Measurements from ENCODE around the gene S100A4. TPM values are rescaled to one million over a fixed set of nuclear protein-coding genes. Genes with fewer than 3 reads are reported as not detected.

S100A4 gene
- total RNA-seq, 1 donor from 2014 or later: 69.3 TPM

- H3K27ac Mint-ChIP-seq (ENCODE audit: unreplicated experiment): peak overlapping the region; percentile 38
- Histone ChIP-seq H3K27me3 (ENCODE audit: insufficient read depth, low read length) (no peaks in the 10 kb centered on the region), H3K4me3 (ENCODE audit: insufficient read depth, low read depth, low read length) (no peak overlapping the region), H3K4me2 (ENCODE audit: low read length) (peak overlapping the region; percentile 74), H3K79me2 (ENCODE audit: insufficient read depth, low read length) (no peaks in the 10 kb centered on the region), H3K9me3 (ENCODE audit: insufficient read depth, low read depth, low read length) (no peaks in the 10 kb centered on the region), H3K36me3 (ENCODE audit: insufficient read depth, low read length) (no peaks in the 10 kb centered on the region), H3K27ac (ENCODE audit: low read depth, low read length) (peak overlapping the region; percentile 91), H3K4me1 (ENCODE audit: insufficient read depth, low read length) (peaks cover 28% of the 10 kb centered on the region), H3K9ac (ENCODE audit: low read length) (peak overlapping the region; percentile 75), H2AFZ (ENCODE audit: low read depth, low read length) (no peak overlapping the region), H4K20me1 (ENCODE audit: insufficient read depth, low read length) (no peaks in the 10 kb centered on the region)
- TF ChIP-seq EZH2 (IDR thresholded peaks at IDR 0.05; ENCODE audit: insufficient read depth, low read length) (no peak), CTCF (IDR thresholded peaks at IDR 0.05; ENCODE audit: insufficient read depth, low read depth, low read length) (no peak)
- peaks cover 2% of the 10 kb centered on the region for H3K9me3 Mint-ChIP-seq (ENCODE audit: unreplicated experiment)
- peaks cover 19% of the 10 kb centered on the region for H3K4me1 Mint-ChIP-seq (ENCODE audit: low read depth, unreplicated experiment)
- H3K36me3 Mint-ChIP-seq (ENCODE audit: low read depth, unreplicated experiment): peaks cover 1% of the 10 kb centered on the region
- H3K27me3 Mint-ChIP-seq (ENCODE audit: low read depth, unreplicated experiment): no peaks in the 10 kb centered on the region
- DNase-seq (ENCODE audit: low read depth): peak; percentile 29
- FAIRE-seq: no peak
- no peak overlapping the region for H3K4me3 Mint-ChIP-seq (ENCODE audit: unreplicated experiment)
Observed at GRCh38 chr1:153573351-153573750, 27.7 kb upstream of the S100A4 start.

- Histone ChIP-seq H3K79me2 (ENCODE audit: insufficient read depth, low read length) (no peaks in the 10 kb centered on the region), H3K36me3 (ENCODE audit: insufficient read depth, low read length) (no peaks in the 10 kb centered on the region), H3K9me3 (ENCODE audit: insufficient read depth, low read depth, low read length) (no peaks in the 10 kb centered on the region), H2AFZ (ENCODE audit: low read depth, low read length) (peak overlapping the region; percentile 70), H3K27ac (ENCODE audit: low read depth, low read length) (peak overlapping the region; percentile 91), H3K9ac (ENCODE audit: low read length) (peak overlapping the region; percentile 75), H3K4me1 (ENCODE audit: insufficient read depth, low read length) (peaks cover 35% of the 10 kb centered on the region), H3K4me2 (ENCODE audit: low read length) (peak overlapping the region; percentile 74), H3K4me3 (ENCODE audit: insufficient read depth, low read depth, low read length) (peak overlapping the region; percentile 16), H4K20me1 (ENCODE audit: insufficient read depth, low read length) (no peaks in the 10 kb centered on the region), H3K27me3 (ENCODE audit: insufficient read depth, low read length) (no peaks in the 10 kb centered on the region)
- peaks cover 1% of the 10 kb centered on the region for H3K36me3 Mint-ChIP-seq (ENCODE audit: low read depth, unreplicated experiment)
- no peak overlapping the region for H3K4me3 Mint-ChIP-seq (ENCODE audit: unreplicated experiment)
- peaks cover 21% of the 10 kb centered on the region for H3K4me1 Mint-ChIP-seq (ENCODE audit: low read depth, unreplicated experiment)
- TF ChIP-seq CTCF (IDR thresholded peaks at IDR 0.05; ENCODE audit: insufficient read depth, low read depth, low read length): peak; percentile 80
- TF ChIP-seq EZH2 (IDR thresholded peaks at IDR 0.05; ENCODE audit: insufficient read depth, low read length): no peak
- peak; percentile 71 for DNase-seq (ENCODE audit: low read depth)
- no peak for FAIRE-seq
- peaks cover 2% of the 10 kb centered on the region for H3K9me3 Mint-ChIP-seq (ENCODE audit: unreplicated experiment)
- peak overlapping the region; percentile 85 for H3K27ac Mint-ChIP-seq (ENCODE audit: unreplicated experiment)
- no peaks in the 10 kb centered on the region for H3K27me3 Mint-ChIP-seq (ENCODE audit: low read depth, unreplicated experiment)
Observed at GRCh38 chr1:153572569-153573015, 27.0 kb upstream of the S100A4 start.

GRCh38 chr1:153571706-153572105 is 26.1 kb upstream of the S100A4 start:
- peak overlapping the region; percentile 91 for H3K27ac ChIP-seq (ENCODE audit: low read depth, low read length)
- H3K27me3 Mint-ChIP-seq (ENCODE audit: low read depth, unreplicated experiment): no peaks in the 10 kb centered on the region
- TF ChIP-seq CTCF (IDR thresholded peaks at IDR 0.05; ENCODE audit: insufficient read depth, low read depth, low read length): no peak
- H3K4me2 ChIP-seq (ENCODE audit: low read length): peak overlapping the region; percentile 74
- FAIRE-seq: no peak
- no peak overlapping the region for H3K4me3 Mint-ChIP-seq (ENCODE audit: unreplicated experiment)
- H2AFZ ChIP-seq (ENCODE audit: low read depth, low read length): peak overlapping the region; percentile 42
- H3K9me3 Mint-ChIP-seq (ENCODE audit: unreplicated experiment): peaks cover 2% of the 10 kb centered on the region
- H4K20me1 ChIP-seq (ENCODE audit: insufficient read depth, low read length): no peaks in the 10 kb centered on the region
- H3K9ac ChIP-seq (ENCODE audit: low read length): peak overlapping the region; percentile 75
- peaks cover 44% of the 10 kb centered on the region for H3K4me1 ChIP-seq (ENCODE audit: insufficient read depth, low read length)
- no peaks in the 10 kb centered on the region for H3K79me2 ChIP-seq (ENCODE audit: insufficient read depth, low read length)
- no peak overlapping the region for H3K4me3 ChIP-seq (ENCODE audit: insufficient read depth, low read depth, low read length)
- no peaks in the 10 kb centered on the region for H3K36me3 ChIP-seq (ENCODE audit: insufficient read depth, low read length)
- H3K36me3 Mint-ChIP-seq (ENCODE audit: low read depth, unreplicated experiment): peaks cover 1% of the 10 kb centered on the region
- DNase-seq (ENCODE audit: low read depth): no peak
- no peaks in the 10 kb centered on the region for H3K9me3 ChIP-seq (ENCODE audit: insufficient read depth, low read depth, low read length)
- peaks cover 28% of the 10 kb centered on the region for H3K4me1 Mint-ChIP-seq (ENCODE audit: low read depth, unreplicated experiment)
- H3K27ac Mint-ChIP-seq (ENCODE audit: unreplicated experiment): peak overlapping the region; percentile 30
- no peaks in the 10 kb centered on the region for H3K27me3 ChIP-seq (ENCODE audit: insufficient read depth, low read length)

All from astrocyte (in vitro differentiated cells and primary cell).